Measurements from ENCODE around the gene MPO. TPM values are rescaled to one million over a fixed set of nuclear protein-coding genes. Genes with fewer than 3 reads are reported as not detected.

Gene MPO
- total RNA-seq, 2 experiments from 2014 or later: not detected

DNA sequence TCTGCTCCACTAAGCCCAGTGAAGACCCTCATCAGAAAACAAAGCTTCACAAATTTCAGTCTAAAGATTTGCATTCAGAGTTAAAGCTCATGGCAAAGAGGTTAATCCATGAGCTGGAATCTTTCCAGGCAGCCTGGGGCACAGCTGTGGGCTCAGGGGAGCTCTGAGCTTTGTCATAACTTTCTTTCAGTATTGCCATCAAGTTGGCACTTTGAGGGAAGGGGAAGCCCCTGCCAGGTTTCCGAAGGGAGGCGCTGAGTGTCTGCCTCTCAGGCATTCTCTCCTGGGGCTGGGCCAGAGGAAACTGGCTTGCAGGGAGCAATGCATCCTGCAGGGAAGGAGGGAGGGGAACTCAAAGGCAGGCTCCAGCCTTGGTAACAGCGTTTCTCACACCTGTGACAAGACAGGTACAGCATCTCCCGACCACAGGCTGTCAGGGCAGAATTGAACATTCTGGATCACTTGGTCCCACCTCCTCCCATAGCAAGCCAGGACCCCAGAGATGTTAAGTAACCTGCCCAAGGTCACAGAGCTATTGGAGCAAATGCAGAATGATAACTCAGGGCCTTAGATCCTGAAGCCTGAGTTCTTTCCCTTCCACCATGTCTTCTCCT lies 38.5 kb downstream of the MPO start:
- DNase-seq (ENCODE audit: low spot score): no peak
- Histone ChIP-seq H3K4me1 (ENCODE audit: insufficient read depth, low read length, poor library complexity, severe bottlenecking) (no peaks in the 10 kb centered on the region), H3K79me2 (ENCODE audit: insufficient read depth, low read depth, low read length) (no peaks in the 10 kb centered on the region), H3K4me3 (ENCODE audit: low read depth, low read length, poor library complexity, severe bottlenecking) (no peak overlapping the region), H3K27ac (ENCODE audit: low read depth, low read length, poor library complexity, severe bottlenecking) (no peak overlapping the region), H3K9me2 (ENCODE audit: insufficient read depth, low read length) (no peaks in the 10 kb centered on the region), H4K20me1 (ENCODE audit: insufficient read depth, low read length) (no peaks in the 10 kb centered on the region), H3K4me2 (ENCODE audit: low read length) (no peak overlapping the region), H2AFZ (ENCODE audit: low read length) (no peak overlapping the region), H3K9me3 (ENCODE audit: low read length) (no peaks in the 10 kb centered on the region), H3K36me3 (ENCODE audit: insufficient read depth, low read length) (no peaks in the 10 kb centered on the region)
- POLR2A ChIA-PET: interaction anchor here (0.6 kb wide), 1 partner anchor 1013 kb away, joined by 3 read pairs; no protein-coding TSS in a partner anchor
- CTCF ChIA-PET (ENCODE audit: unreplicated experiment): no interaction called here
- TF ChIP-seq EZH2phosphoT487 (IDR thresholded peaks at IDR 0.05; ENCODE audit: borderline replicate concordance, low read depth, low read length) (no peak), CTCF (conservative IDR thresholded peaks at IDR 0.05; ENCODE audit: low read length) (no peak)
- intact Hi-C loops (cut with micrococcal nuclease; ENCODE audit: unreplicated experiment): no loop called here
- BruUV-seq (replicated peaks): no TSS peak

GRCh38 chr17:58239987-58240386 lies 40.7 kb downstream of the MPO start:
- ChIA-PET POLR2A (no interaction called here), CTCF (ENCODE audit: unreplicated experiment) (no interaction called here)
- H3K4me3 ChIP-seq (ENCODE audit: low read depth, low read length, poor library complexity, severe bottlenecking): no peak overlapping the region
- DNase-seq (ENCODE audit: low spot score): no peak
- H3K79me2 ChIP-seq (ENCODE audit: insufficient read depth, low read depth, low read length): no peaks in the 10 kb centered on the region
- H3K9me3 ChIP-seq (ENCODE audit: low read length): no peaks in the 10 kb centered on the region
- no peaks in the 10 kb centered on the region for H3K9me2 ChIP-seq (ENCODE audit: insufficient read depth, low read length)
- no peak overlapping the region for H2AFZ ChIP-seq (ENCODE audit: low read length)
- no peaks in the 10 kb centered on the region for H3K36me3 ChIP-seq (ENCODE audit: insufficient read depth, low read length)
- no peak overlapping the region for H3K27ac ChIP-seq (ENCODE audit: low read depth, low read length, poor library complexity, severe bottlenecking)
- H3K4me2 ChIP-seq (ENCODE audit: low read length): no peak overlapping the region
- intact Hi-C loops (cut with micrococcal nuclease; ENCODE audit: unreplicated experiment): no loop called here
- no TSS peak for BruUV-seq (replicated peaks)
- H4K20me1 ChIP-seq (ENCODE audit: insufficient read depth, low read length): no peaks in the 10 kb centered on the region
- no peak for TF ChIP-seq CTCF (conservative IDR thresholded peaks at IDR 0.05; ENCODE audit: low read length)
- no peak for TF ChIP-seq EZH2phosphoT487 (IDR thresholded peaks at IDR 0.05; ENCODE audit: borderline replicate concordance, low read depth, low read length)
- H3K4me1 ChIP-seq (ENCODE audit: insufficient read depth, low read length, poor library complexity, severe bottlenecking): no peaks in the 10 kb centered on the region

- H3K4me3 ChIP-seq (ENCODE audit: low read depth, low read length, poor library complexity, severe bottlenecking): no peak within 1 kb of the TSS
- no TSS peak for BruUV-seq (replicated peaks)
- DNase-seq (ENCODE audit: low spot score): no peak
- H3K4me2 ChIP-seq (ENCODE audit: low read length): no peak within 1 kb of the TSS
- no peaks in the 10 kb centered on the region for H3K79me2 ChIP-seq (ENCODE audit: insufficient read depth, low read depth, low read length)
- H4K20me1 ChIP-seq (ENCODE audit: insufficient read depth, low read length): no peaks in the 10 kb centered on the region
- ChIA-PET POLR2A (interaction anchor here (0.6 kb wide), 1 partner anchor 84 kb away, joined by 4 read pairs; no protein-coding TSS in a partner anchor), CTCF (ENCODE audit: unreplicated experiment) (no interaction called here)
- H3K27ac ChIP-seq (ENCODE audit: low read depth, low read length, poor library complexity, severe bottlenecking): no peak within 1 kb of the TSS
- no peak for TF ChIP-seq EZH2phosphoT487 (IDR thresholded peaks at IDR 0.05; ENCODE audit: borderline replicate concordance, low read depth, low read length)
- TF ChIP-seq CTCF (conservative IDR thresholded peaks at IDR 0.05; ENCODE audit: low read length): no peak
- intact Hi-C loops (cut with micrococcal nuclease; ENCODE audit: unreplicated experiment): no loop called here
- no peak within 1 kb of the TSS for H2AFZ ChIP-seq (ENCODE audit: low read length)
- H3K36me3 ChIP-seq (ENCODE audit: insufficient read depth, low read length): no peaks in the 10 kb centered on the region
- H3K9me3 ChIP-seq (ENCODE audit: low read length): no peaks in the 10 kb centered on the region
- no peaks in the 10 kb centered on the region for H3K9me2 ChIP-seq (ENCODE audit: insufficient read depth, low read length)
- H3K4me1 ChIP-seq (ENCODE audit: insufficient read depth, low read length, poor library complexity, severe bottlenecking): no peaks in the 10 kb centered on the region
These were observed 42.5 kb downstream of the MPO start, which contains the start of gene LPO for GRCh38 chr17:58238147-58238634. TSS of gene LPO (plus strand) at chr17:58238584. CDS start at chr17:58242980, 4,396 bp downstream.
